Mesenchymal stem cell (in vitro differentiated cells and primary cell): ENCODE measurements around the gene NUDT3.
"Not testable (repeated sequence)": the region's sequence is repeated elsewhere in the genome, so short reads cannot be mapped to it uniquely, and the experiment has no call there.

Source experiments
- DNase-seq: peaks from one replicate; pipeline ENCODE4 v3.0.0-alpha.2; 2013
- H2AFZ ChIP-seq: one replicate; pipeline ENCODE4 v1.6.1; 2013; ENCODE audit warnings: low read depth, mild to moderate bottlenecking, control low read depth, inconsistent platforms, low read length, moderate library complexity
- H2AK5ac ChIP-seq: 2 replicates; pipeline ENCODE4 v1.6.1; 2013; ENCODE audit warnings: low read length, moderate library complexity, mild to moderate bottlenecking, inconsistent platforms; ENCODE audit not compliant: severe bottlenecking
- H2BK120ac ChIP-seq: one replicate; pipeline ENCODE4 v1.6.1; 2013; ENCODE audit warnings: low read depth, mild to moderate bottlenecking, inconsistent platforms, low read length, moderate library complexity
- H2BK12ac ChIP-seq, 2 experiments: one replicate each; pipeline ENCODE4 v1.6.1; 2013; ENCODE audit warnings: inconsistent platforms in 2 of 2, low read length in 2 of 2, mild to moderate bottlenecking in 2 of 2, moderate library complexity in 2 of 2, control low read depth in 1 of 2
- H2BK15ac ChIP-seq: one replicate; pipeline ENCODE4 v1.6.1; 2013; ENCODE audit warnings: mild to moderate bottlenecking, low read depth, inconsistent platforms; ENCODE audit not compliant: poor library complexity, severe bottlenecking
- H2BK5ac ChIP-seq: 2 replicates; pipeline ENCODE4 v1.6.1; 2013; ENCODE audit warnings: low read depth, mild to moderate bottlenecking, low read length, control low read depth, inconsistent platforms; ENCODE audit not compliant: poor library complexity, severe bottlenecking
- H3K14ac ChIP-seq, 2 experiments: one replicate each; pipeline ENCODE4 v1.6.1; 2013; ENCODE audit warnings: inconsistent platforms in 2 of 2, low read length in 2 of 2, control low read depth in 1 of 2, mild to moderate bottlenecking in 1 of 2, moderate library complexity in 1 of 2
- H3K18ac ChIP-seq, 2 experiments: one replicate each; pipeline ENCODE4 v1.6.1; 2013; ENCODE audit warnings: inconsistent platforms in 2 of 2, low read length in 2 of 2, control low read depth in 1 of 2, low read depth in 1 of 2, mild to moderate bottlenecking in 1 of 2
- H3K23ac ChIP-seq, 2 experiments: one replicate each; pipeline ENCODE4 v1.6.1; 2013; ENCODE audit warnings: inconsistent platforms in 2 of 2, low read length in 2 of 2, mild to moderate bottlenecking in 2 of 2, moderate library complexity in 2 of 2, control low read depth in 1 of 2
- H3K27ac ChIP-seq: 2 replicates; pipeline ENCODE4 v1.5.1; 2013; ENCODE audit warnings: mild to moderate bottlenecking, moderate library complexity, low read length, control low read depth, inconsistent platforms; ENCODE audit not compliant: poor library complexity, severe bottlenecking
- H3K27me3 ChIP-seq, 2 experiments: 2 replicates each; pipeline versions ENCODE4 v1.6.1 to v1.7.0; 2013; ENCODE audit warnings: low read length in 2 of 2, mild to moderate bottlenecking in 2 of 2, moderate library complexity in 2 of 2, control low read depth in 1 of 2, inconsistent platforms in 1 of 2; ENCODE audit not compliant: control insufficient read depth in 1 of 2, insufficient read depth in 1 of 2
- H3K36me3 ChIP-seq, 2 experiments: 2 replicates each; pipeline versions ENCODE4 v1.6.1 to v1.7.0; 2013; ENCODE audit warnings: low read length in 2 of 2, control low read depth in 1 of 2, inconsistent platforms in 1 of 2, low read depth in 1 of 2, mild to moderate bottlenecking in 1 of 2; ENCODE audit not compliant: insufficient read depth in 2 of 2, control insufficient read depth in 1 of 2
- H3K4ac ChIP-seq, 2 experiments: one replicate each; pipeline ENCODE4 v1.6.1; 2013; ENCODE audit warnings: inconsistent platforms in 2 of 2, low read length in 2 of 2, mild to moderate bottlenecking in 2 of 2, moderate library complexity in 2 of 2, control low read depth in 1 of 2, low read depth in 1 of 2
- H3K4me1 ChIP-seq: 2 replicates; pipeline ENCODE4 v1.6.1; 2013; ENCODE audit warnings: low read depth, low read length, control low read depth; ENCODE audit not compliant: control insufficient read depth, insufficient read depth
- H3K4me2 ChIP-seq: 2 replicates; pipeline ENCODE4 v1.6.1; 2013; ENCODE audit warnings: low read length, mild to moderate bottlenecking, inconsistent platforms; ENCODE audit not compliant: poor library complexity, severe bottlenecking
- H3K4me3 ChIP-seq, 2 experiments: 2 replicates each; pipeline versions ENCODE4 v1.5.1 to v1.7.0; 2013; ENCODE audit warnings: low read length in 2 of 2, mild to moderate bottlenecking in 2 of 2, control low read depth in 1 of 2, low read depth in 1 of 2; ENCODE audit not compliant: insufficient read depth in 1 of 2
- H3K79me1 ChIP-seq: replicated peaks from 2 replicates; pipeline ENCODE4 v1.6.1; 2013; ENCODE audit warnings: mild to moderate bottlenecking, control low read depth, low read length, inconsistent platforms; ENCODE audit not compliant: poor library complexity, severe bottlenecking
- H3K9ac ChIP-seq: 2 replicates; pipeline ENCODE4 v1.7.0; 2013; ENCODE audit warnings: mild to moderate bottlenecking, low read length, moderate library complexity
- H3K9me3 ChIP-seq: 2 replicates; pipeline ENCODE4 v1.7.0; 2013; ENCODE audit warnings: mild to moderate bottlenecking, low read length; ENCODE audit not compliant: control insufficient read depth
- H4K8ac ChIP-seq: one replicate; pipeline ENCODE4 v1.6.1; 2013; ENCODE audit warnings: inconsistent platforms, mild to moderate bottlenecking, low read length, moderate library complexity
- H4K91ac ChIP-seq: one replicate; pipeline ENCODE4 v1.6.1; 2013; ENCODE audit warnings: mild to moderate bottlenecking, low read length, inconsistent platforms
- WGBS: methylation state at CpG from one replicate; pipeline ENCODE4 v1.1.7; 2013; ENCODE audit warnings: mixed read lengths; 5-methylcytosine and 5-hydroxymethylcytosine counted together

Gene NUDT3

DNA sequence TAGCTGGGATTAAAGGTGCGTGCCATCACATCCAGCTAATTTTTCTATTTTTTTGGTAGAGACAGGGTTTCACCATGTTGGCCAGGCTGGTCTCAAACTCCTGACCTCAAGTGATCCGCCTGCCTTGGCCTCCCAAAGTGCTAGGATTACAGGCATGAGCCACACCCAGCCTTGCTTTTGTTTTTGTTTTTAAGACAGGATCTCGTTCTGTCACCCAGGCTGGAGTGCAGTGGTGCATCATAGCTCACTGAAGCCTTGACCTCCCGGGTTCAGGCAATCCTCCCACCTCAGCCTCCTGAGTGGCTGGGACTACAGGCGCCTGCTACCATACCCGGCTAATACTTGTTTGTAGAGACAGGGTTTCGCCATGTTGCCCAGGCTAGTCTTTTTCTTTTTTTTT lies 38.9 kb downstream of the NUDT3 start:
- H2BK12ac ChIP-seq, H3K36me3 ChIP-seq: not testable (repeated sequence)

DNA sequence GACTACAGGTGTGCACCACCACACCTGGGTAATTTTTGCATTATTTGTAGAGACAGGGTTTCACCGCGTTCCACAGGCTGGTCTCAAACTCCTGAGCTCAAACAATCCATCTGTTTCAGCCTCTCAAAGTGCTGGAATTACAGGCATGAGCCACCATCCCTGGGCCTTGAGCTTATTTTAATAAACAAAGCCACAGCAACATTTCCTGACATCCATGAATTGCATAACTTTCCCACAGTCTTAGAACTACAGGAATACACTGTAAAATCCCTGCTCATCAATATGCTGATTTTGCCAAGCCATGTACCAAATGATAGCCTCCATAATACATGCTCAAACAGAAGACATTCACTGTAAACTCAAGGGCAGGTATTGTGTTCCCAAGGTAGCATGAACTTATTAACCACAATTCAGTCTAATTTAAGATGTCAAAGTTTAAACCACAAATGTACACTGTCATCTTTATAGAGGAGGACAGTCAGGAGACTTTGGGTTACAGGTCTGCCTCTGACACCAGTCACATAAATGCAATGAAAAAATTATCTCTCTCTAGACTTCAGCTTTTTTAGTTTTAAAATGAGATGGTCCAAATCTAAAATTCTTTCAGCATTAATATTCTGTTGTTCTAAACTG lies 40.0 kb downstream of the NUDT3 start:
- peak overlapping the region in 1 of 2 experiments; percentile 57 for H2BK12ac ChIP-seq

More for the DNA sequence above, 38.9 kb downstream of the NUDT3 start:
- not testable (repeated sequence) for H4K8ac ChIP-seq, H2BK5ac ChIP-seq, H3K4me1 ChIP-seq, H3K9ac ChIP-seq, H2BK15ac ChIP-seq, H3K23ac ChIP-seq, H3K27ac ChIP-seq, DNase-seq, H2AFZ ChIP-seq, H3K9me3 ChIP-seq, H3K27me3 ChIP-seq, H3K14ac ChIP-seq, H3K4me2 ChIP-seq, H2AK5ac ChIP-seq, H3K4me3 ChIP-seq, H2BK120ac ChIP-seq, H3K4ac ChIP-seq
- WGBS: 86% methylated on average over 7 of the region's 7 CpGs
- H4K91ac ChIP-seq: peak overlapping the region; percentile 50
- H3K18ac ChIP-seq: peak overlapping the region in 1 of 2 experiments; percentile 33
- H3K79me1 ChIP-seq: peaks cover 23% of the 10 kb centered on the region

DNA sequence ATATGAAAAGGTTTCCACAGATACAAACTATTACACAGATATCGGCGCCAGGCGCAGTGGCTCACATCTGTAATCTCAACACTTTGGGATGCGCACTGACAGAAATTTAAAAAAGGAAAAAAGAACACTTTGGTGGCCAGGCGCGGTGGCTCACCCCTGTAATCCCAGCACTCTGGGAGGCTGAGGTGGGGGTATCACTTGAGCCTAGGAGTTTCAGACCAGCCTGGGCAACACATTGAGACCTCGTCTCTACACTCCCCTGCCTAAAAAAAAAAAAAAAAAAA lies 41.6 kb downstream of the NUDT3 start:
- WGBS: 99% methylated on average over 6 of the region's 7 CpGs
- H3K4ac ChIP-seq: no peak overlapping the region
- no peak for DNase-seq

More for the DNA sequence above, 40.0 kb downstream of the NUDT3 start:
- no peak overlapping the region for H3K14ac ChIP-seq
- no peak overlapping the region for H4K91ac ChIP-seq
- no peaks in the 10 kb centered on the region for H3K36me3 ChIP-seq
- H2BK15ac ChIP-seq: no peak overlapping the region
- H3K23ac ChIP-seq: no peak overlapping the region
- peak; percentile 82 for DNase-seq
- H2AFZ ChIP-seq: no peak overlapping the region
- H3K4me2 ChIP-seq: no peak overlapping the region
- no peaks in the 10 kb centered on the region for H3K27me3 ChIP-seq
- no peak overlapping the region for H3K9ac ChIP-seq
- no peak overlapping the region for H2BK120ac ChIP-seq
- no peak overlapping the region for H2AK5ac ChIP-seq
- peaks cover 26% of the 10 kb centered on the region for H3K79me1 ChIP-seq
- H2BK5ac ChIP-seq: no peak overlapping the region
- H3K4me1 ChIP-seq: peaks cover 7% of the 10 kb centered on the region
- H3K9me3 ChIP-seq: no peaks in the 10 kb centered on the region
- H3K4ac ChIP-seq: no peak overlapping the region
- peak overlapping the region in 1 of 2 experiments; percentile 14 for H3K18ac ChIP-seq
- no peak overlapping the region for H4K8ac ChIP-seq
- H3K27ac ChIP-seq: no peak overlapping the region
- WGBS: 74% methylated on average over 2 of the region's 2 CpGs
- no peak overlapping the region for H3K4me3 ChIP-seq

GRCh38 chr6:34350137-34350933 lies 42.1 kb downstream of the NUDT3 start:
- H2AFZ ChIP-seq: no peak overlapping the region
- WGBS: no CpG with 5 or more reads among the region's 1 CpG

More for the DNA sequence above, 41.6 kb downstream of the NUDT3 start:
- peaks cover 25% of the 10 kb centered on the region for H3K79me1 ChIP-seq
- no peak overlapping the region for H2AFZ ChIP-seq
- no peak overlapping the region for H2BK12ac ChIP-seq
- no peak overlapping the region for H3K18ac ChIP-seq
- H3K23ac ChIP-seq: no peak overlapping the region
- H3K4me1 ChIP-seq: peaks cover 5% of the 10 kb centered on the region
- H2AK5ac ChIP-seq: no peak overlapping the region
- H3K27ac ChIP-seq: no peak overlapping the region
- H3K9me3 ChIP-seq: no peaks in the 10 kb centered on the region
- H4K8ac ChIP-seq: no peak overlapping the region
- H3K36me3 ChIP-seq: no peaks in the 10 kb centered on the region
- H3K27me3 ChIP-seq: no peaks in the 10 kb centered on the region
- no peak overlapping the region for H2BK120ac ChIP-seq
- no peak overlapping the region for H3K4me3 ChIP-seq
- no peak overlapping the region for H4K91ac ChIP-seq
- H2BK15ac ChIP-seq: no peak overlapping the region
- no peak overlapping the region for H3K14ac ChIP-seq
- peak overlapping the region; percentile 30 for H3K9ac ChIP-seq
- H2BK5ac ChIP-seq: no peak overlapping the region
- H3K4me2 ChIP-seq: no peak overlapping the region

More at GRCh38 chr6:34350137-34350933, 42.1 kb downstream of the NUDT3 start:
- no peak overlapping the region for H4K8ac ChIP-seq
- H3K4ac ChIP-seq: no peak overlapping the region
- H4K91ac ChIP-seq: no peak overlapping the region
- H2BK15ac ChIP-seq: no peak overlapping the region
- H2BK120ac ChIP-seq: no peak overlapping the region
- peaks cover 25% of the 10 kb centered on the region for H3K79me1 ChIP-seq
- no peak overlapping the region for H3K4me3 ChIP-seq
- peaks cover 5% of the 10 kb centered on the region for H3K4me1 ChIP-seq
- H2BK5ac ChIP-seq: no peak overlapping the region
- H3K14ac ChIP-seq: no peak overlapping the region
- H3K36me3 ChIP-seq: no peaks in the 10 kb centered on the region
- H3K27me3 ChIP-seq: no peaks in the 10 kb centered on the region
- no peak overlapping the region for H3K23ac ChIP-seq
- no peaks in the 10 kb centered on the region for H3K9me3 ChIP-seq
- H3K27ac ChIP-seq: no peak overlapping the region
- peak overlapping the region; percentile 30 for H3K9ac ChIP-seq
- peak; percentile 37 for DNase-seq
- H3K4me2 ChIP-seq: no peak overlapping the region
- no peak overlapping the region for H3K18ac ChIP-seq
- H2BK12ac ChIP-seq: no peak overlapping the region
- no peak overlapping the region for H2AK5ac ChIP-seq
